GM18951 (cell line): ENCODE data around the gene SCGB3A2.

Source experiments
- POLR2A ChIP-seq: IDR thresholded peaks from 4 replicates; pipeline ENCODE4 v1.6.1; 2011; ENCODE audit warnings: mild to moderate bottlenecking; ENCODE audit not compliant: insufficient read length, insufficient read depth; ENCODE audit errors: extremely low read depth
- in situ Hi-C: fragments of 300-500 bp; cut with MboI; formaldehyde crosslinking; loops from one replicate; pipeline ENCODE4 v1.12.0; 2022; ENCODE audit warnings: low sequenced_read_pairs, mixed read lengths, inconsistent platforms; ENCODE audit not compliant: unreplicated experiment

The SCGB3A2 gene, protein sequence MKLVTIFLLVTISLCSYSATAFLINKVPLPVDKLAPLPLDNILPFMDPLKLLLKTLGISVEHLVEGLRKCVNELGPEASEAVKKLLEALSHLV

DNA sequence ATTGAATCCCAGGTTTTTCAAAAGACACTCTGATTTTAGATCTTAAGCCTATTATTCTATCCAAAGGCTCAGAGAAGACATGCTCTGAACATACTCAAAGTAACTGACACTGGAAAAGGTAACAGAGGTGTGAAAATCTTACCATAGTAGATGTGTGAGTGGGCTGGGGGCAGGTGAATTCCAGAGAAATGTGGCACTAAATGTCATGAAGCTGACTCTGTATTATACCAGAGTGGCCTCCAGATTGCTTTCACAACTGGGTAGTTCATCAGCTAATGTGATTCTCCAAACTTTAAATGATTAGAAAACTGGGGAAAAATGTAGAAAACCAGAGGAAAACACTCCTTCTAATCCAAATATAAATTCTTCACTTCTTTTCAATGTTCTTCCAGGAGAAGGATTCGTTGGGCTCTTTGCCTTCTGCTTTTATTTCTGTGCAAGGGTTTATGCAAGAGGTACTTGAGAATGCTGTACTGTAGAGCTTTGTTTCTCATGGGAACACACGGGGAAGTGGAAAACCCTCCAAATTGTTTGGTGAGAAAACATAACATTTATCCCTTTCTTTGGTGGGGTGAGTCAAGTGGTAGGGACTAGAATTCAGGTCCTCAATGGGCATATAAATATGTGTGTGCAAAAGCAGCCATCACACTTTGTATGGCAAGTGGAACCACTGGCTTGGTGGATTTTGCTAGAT lies at the start of gene SCGB3A2:
Gene SCGB3A2, plus strand, starts transcription at position 646 of the 694 bp plus-strand sequence. CDS start 93 bp downstream, outside the sequence.
- in situ Hi-C loops: no loop called here
- no peak for TF ChIP-seq POLR2A

DNA sequence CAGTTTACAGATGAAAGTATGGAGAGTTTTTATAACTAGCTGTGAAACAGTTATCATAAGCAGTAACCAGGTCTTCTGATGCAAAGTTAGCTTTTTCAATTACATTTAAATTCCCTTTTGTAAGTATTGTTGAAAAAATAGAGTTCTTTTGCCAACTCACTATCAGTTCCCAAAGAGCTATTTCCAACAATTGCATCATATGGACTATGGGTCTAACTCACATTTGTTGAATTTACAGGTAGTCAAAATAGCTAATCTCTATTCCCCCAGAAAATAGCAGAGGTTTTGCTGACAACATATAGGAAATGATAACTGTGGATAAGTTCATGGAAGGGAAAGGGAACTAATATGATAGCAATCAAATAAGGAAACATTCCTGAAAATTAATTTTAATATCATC lies 48.5 kb upstream of the SCGB3A2 start:
- no peak for TF ChIP-seq POLR2A

DNA sequence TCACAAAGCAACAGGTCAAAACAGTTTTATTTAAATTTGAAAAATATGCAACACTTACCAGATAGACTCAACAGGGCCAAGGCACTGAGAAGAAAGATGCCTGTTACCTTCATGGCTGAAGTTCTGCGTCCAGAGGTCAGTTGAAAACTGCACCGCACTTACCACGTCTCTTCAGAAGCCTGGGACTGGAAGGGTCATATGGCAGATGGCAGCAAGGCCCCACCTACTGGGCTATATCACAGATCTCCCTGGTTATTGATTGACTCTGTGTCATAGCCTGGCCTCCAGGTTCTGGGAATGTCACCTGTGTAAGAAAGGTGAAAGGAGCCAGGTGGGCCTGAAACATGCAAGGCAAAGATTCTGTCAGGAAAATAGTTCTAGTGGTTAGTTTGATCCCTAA lies 47.0 kb upstream of the SCGB3A2 start, which contains the start of gene SPINK1:
Gene SPINK1, minus strand, starts transcription at position 207 of the 400 bp plus-strand sequence. Its CDS starts 94 bp downstream, at position 113.
- TF ChIP-seq POLR2A: no peak
- in situ Hi-C loops: no loop called here

More for the DNA sequence above, 48.5 kb upstream of the SCGB3A2 start:
- in situ Hi-C loops: no loop called here

DNA sequence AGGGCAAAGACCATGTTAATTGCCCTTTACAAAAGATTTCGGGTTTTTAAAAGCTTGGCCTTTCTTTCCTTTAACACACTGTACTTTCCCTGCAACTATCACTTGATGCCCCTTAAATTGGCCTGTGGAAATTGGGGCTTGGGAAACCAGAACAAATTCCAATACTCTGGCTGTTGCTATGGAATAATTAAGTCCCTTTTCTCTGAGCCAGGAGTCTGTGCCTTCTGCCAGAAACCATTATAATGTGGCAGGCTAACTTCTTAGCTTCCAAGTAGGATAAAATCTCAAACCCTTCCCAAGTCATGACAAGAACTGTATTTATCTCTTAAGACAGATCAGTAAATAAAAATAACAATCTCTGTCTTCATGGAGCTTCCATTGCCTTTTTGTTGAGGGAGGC lies 46.0 kb upstream of the SCGB3A2 start:
- no peak for TF ChIP-seq POLR2A
- in situ Hi-C loops: no loop called here

DNA sequence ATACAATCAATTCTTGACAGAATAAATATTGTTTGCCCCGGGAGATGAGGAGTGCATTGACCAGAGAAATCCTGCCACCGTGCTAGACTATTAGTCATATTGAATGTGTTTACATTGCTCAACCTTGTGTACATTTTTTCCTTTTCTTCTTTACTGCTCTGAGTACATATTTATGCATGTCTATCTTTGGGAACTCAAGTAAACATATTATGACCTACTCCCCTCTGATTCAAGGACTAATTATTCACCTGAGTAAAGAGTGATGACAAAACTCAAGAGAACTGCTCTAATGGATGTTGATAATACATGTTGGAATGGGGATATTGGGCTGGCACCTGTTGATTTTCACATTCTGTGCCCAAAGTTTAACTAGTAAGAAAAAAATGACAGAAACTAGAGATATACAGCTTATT lies 43.1 kb upstream of the SCGB3A2 start:
- in situ Hi-C loops: no loop called here
- no peak for TF ChIP-seq POLR2A

DNA sequence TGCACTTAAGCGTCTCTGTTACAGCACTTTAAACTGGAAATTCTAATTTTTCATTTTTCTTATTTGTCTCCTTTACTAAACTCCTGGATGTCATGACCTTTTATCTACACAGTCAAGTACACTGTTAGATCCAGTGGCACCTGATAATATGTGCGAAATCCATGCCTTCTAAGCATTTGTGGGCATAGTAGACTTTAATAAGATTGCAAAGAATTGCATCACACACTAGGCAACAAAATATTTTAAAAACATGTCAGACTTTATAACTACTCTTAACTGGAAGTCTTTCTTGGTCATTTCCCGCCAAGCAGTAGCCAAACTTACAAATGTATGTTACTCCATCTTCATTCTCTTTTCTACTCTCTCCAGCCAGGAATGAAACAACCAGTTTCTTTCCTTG lies 42.1 kb upstream of the SCGB3A2 start:
- TF ChIP-seq POLR2A: no peak
- in situ Hi-C loops: no loop called here

DNA sequence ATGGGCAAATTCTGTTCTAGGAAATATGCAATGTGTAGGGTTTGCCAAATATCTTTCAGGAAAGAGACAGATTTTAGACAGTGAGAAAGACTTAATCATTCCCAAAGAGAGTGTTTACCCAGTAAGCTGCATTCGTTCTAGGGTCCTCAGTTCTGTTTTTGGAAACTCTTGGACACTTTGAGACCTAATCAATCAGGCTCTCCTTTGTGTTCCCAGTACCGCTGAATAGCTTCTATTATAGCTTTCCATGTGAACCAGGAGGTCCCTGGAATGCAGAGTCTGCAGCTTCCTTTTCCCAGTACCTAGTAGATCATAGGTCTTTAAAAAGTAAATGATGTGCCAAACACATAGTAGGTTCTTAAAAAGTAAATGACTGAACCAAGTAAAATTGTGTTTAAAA lies 35.6 kb upstream of the SCGB3A2 start:
- in situ Hi-C loops: no loop called here
- TF ChIP-seq POLR2A: no peak

DNA sequence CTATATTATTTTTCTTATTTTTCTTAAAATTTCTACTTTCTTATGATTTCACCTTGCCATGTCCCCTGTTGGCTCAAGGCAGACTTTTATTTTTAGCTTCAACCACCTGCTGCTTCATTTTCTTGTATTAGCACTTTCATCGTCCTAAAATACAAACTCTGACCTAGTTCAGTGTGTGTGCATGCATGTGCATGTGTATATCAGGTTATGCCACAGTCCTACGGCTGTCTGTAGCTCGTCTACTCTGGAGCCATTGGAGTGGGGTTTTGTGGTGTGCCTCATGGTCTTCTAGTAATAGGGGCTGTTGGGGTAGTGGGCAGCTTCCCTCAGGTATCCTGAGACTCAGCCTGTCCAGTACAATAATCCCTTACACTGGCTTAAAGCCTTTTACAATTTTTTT lies 33.7 kb upstream of the SCGB3A2 start:
- in situ Hi-C loops: no loop called here

DNA sequence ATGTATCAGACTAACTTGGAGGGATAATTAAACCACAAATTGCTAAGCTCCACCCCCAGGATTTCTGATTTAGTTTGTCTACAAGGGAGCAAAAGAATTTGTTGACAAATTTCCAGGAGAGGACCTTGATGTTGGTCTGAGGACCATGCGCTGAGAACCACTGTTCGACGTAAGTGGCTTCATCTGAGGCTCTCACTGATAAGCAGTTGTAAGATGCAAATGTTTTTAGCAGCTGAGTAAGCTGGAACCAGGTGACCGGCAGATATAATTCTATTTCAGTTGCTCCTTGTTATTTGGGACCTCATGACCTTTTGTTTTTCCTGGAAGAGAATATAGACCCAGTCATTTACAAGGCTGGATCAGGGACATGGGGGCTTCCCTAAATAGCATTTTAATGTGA lies 32.9 kb upstream of the SCGB3A2 start:
- TF ChIP-seq POLR2A: no peak

More for the DNA sequence above, 33.7 kb upstream of the SCGB3A2 start:
- no peak for TF ChIP-seq POLR2A

DNA sequence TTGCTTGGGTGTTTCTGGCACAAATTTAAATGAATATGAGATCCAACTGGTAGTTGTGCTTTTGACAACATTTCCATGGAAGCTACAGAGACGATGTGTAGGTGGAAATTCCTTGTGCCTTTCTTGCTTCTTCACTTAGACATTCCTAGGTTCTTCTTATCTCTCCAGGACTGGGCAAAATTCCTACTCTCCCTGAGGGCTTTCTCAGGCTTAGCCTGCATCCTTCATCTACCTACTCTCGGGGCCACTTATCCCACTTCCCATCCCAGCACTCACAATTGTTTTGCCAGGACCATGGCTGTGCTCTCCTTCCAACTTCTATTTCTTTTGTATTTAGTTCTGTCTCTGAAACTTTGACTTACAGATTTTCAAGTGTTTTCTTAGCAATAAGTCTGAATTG lies 29.3 kb upstream of the SCGB3A2 start:
- TF ChIP-seq POLR2A: no peak
- in situ Hi-C loops: no loop called here

More for the DNA sequence above, 32.9 kb upstream of the SCGB3A2 start:
- in situ Hi-C loops: no loop called here

DNA sequence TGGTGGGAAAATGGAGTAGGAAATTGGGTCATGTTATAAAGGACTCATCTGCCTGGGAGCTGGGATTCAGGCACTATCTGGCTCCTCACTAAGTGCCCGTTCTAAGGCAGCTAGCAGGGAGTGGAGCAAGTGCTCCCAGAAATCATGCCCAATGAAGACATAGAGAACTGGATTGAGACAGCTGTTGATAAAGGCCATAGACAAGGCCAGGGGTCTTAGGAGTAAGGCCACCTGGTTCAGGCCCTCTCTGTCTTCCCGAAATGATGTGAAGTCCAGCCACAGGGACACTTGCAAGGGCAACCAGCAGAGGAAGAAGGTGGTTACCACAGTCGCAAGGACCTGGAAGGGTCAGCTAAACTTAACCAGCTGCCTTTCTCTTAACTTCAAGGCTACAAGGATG lies 26.9 kb upstream of the SCGB3A2 start:
- TF ChIP-seq POLR2A: no peak
- in situ Hi-C loops: no loop called here

DNA sequence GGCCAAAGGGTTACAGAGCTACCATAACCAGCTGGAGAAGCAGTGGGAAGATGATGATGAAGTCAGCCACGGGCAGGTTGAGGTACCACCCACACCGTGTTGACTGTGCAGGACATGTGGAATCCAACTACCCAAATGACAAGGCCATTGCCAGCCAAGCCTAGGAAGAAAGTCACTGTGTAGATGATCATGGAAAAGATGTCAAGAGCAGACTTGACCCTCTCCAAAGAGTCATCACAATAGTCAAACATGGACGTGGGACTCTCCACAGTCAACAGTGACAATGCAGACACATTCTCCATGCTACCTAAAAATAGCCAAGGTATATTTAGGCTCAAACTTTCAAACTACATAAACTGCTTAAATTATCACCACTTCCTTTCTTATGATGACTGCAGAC lies 26.1 kb upstream of the SCGB3A2 start:
- no peak for TF ChIP-seq POLR2A
- in situ Hi-C loops: no loop called here

DNA sequence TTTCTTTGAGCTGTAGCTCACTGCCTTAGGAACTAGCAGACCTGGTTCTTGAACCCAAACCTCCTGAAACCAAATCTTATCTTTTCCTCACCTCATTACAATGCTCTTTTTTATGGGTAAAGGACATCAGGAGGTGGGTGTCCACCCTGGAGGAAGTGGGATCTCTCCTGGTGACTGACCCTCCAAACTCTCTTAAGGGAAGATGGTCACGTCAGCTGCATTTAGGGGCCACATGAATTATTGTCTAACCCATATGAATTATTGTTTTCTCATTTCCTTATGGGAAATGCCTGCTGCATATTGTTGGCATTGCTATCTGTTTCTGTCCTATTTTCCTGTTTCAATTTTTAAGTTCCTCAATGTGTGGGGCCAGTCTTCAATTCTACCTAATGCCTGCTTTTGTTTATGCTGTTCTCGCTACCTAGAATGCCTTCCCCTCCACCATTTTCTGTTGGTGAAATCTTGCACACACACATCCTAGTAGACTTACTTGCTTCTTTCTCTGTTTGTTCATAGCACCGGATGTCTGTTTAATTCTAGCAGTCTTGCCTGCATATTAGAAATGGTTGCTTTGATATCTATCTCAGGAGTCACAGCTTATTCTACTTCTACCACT lies 25.0 kb upstream of the SCGB3A2 start:
- in situ Hi-C loops: no loop called here

DNA sequence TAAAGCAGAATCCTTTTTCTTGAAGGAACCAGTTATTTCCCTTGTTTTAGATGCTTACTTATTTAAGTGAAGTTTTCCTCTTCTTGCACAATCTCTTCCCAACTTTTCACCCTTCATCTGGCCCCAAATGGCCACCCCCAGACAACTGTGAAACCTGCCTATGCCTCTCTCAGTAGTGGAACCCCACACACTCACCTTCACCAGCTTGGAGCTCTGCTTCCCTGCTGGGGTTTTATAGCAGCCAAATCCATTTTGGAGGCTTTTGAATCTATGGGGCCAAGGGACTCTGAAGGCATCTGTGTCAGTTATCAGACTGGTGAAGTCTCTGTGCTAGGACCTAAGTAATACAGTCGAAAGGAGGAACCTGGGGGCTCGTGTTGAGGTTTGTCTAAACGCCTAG lies 24.2 kb upstream of the SCGB3A2 start:
- no peak for TF ChIP-seq POLR2A
- in situ Hi-C loops: no loop called here

More for the DNA sequence above, 25.0 kb upstream of the SCGB3A2 start:
- TF ChIP-seq POLR2A: no peak
